Sigmoid colon (tissue), 7 donors: ENCODE measurements around the gene LDLRAD1. TPM values are rescaled to one million over a fixed set of nuclear protein-coding genes. Genes with fewer than 3 reads are reported as not detected.
"Not testable (repeated sequence)": the region's sequence is repeated elsewhere in the genome, so short reads cannot be mapped to it uniquely, and the experiment has no call there.

Experiments used
- DNase-seq: peaks from one replicate; pipeline ENCODE4 v3.0.0-alpha.2; 2019
- H3K27ac ChIP-seq, 4 donors: fragments of 200-600 bp; sonication (generic); one replicate each; pipeline ENCODE4 v1.5.1; 2016 to 2019; ENCODE audit warnings: mild to moderate bottlenecking in 1 of 4
- H3K27me3 ChIP-seq, 3 donors: fragments of 200-600 bp; sonication (generic); one replicate each; pipeline ENCODE4 v1.5.1; 2019; ENCODE audit warnings: mild to moderate bottlenecking in 1 of 3
- H3K36me3 ChIP-seq, 4 donors: fragments of 200-600 bp; sonication (generic); one replicate each; pipeline ENCODE4 v1.5.1; 2016 to 2019
- H3K4me1 ChIP-seq, 4 donors: fragments of 200-600 bp; sonication (generic); one replicate each; pipeline ENCODE4 v1.5.1; 2017 to 2019
- H3K4me3 ChIP-seq, 4 donors: fragments of 200-600 bp; sonication (generic); one replicate each; pipeline ENCODE4 v1.5.1; 2017 to 2019; ENCODE audit warnings: mild to moderate bottlenecking in 2 of 4, moderate library complexity in 1 of 4
- H3K9me3 ChIP-seq, 4 donors: fragments of 200-600 bp in 3 of 4; sonication (generic) in 3 of 4; one replicate each; pipeline versions ENCODE4 v1.5.1 to v1.6.1; 2013 to 2019
- CTCF ChIP-seq, 4 experiments: fragments of 450-650 bp in 3 of 4; fragments of 200-600 bp in 1 of 4; IDR thresholded peaks; one replicate each; pipeline ENCODE4 v1.5.1; 2016 to 2019; ENCODE audit warnings: antibody characterized with exemption in 4 of 4, mild to moderate bottlenecking in 3 of 4, moderate library complexity in 2 of 4
- EP300 ChIP-seq, 4 donors: sonication (generic); formaldehyde crosslinking; IDR thresholded peaks; one replicate each; pipeline ENCODE4 v1.6.1; 2017; ENCODE audit warnings: antibody characterized with exemption in 4 of 4
- POLR2A ChIP-seq, 2 donors: fragments of 450-650 bp; IDR thresholded peaks; one replicate each; pipeline ENCODE4 v1.6.1; 2016; ENCODE audit warnings: antibody characterized with exemption in 2 of 2, mild to moderate bottlenecking in 2 of 2, moderate library complexity in 2 of 2
- POLR2AphosphoS5 ChIP-seq, 4 donors: sonication (generic); formaldehyde crosslinking; IDR thresholded peaks; one replicate each; pipeline ENCODE4 v1.6.1; 2017; ENCODE audit warnings: antibody characterized with exemption in 4 of 4
- WGBS, 2 donors: extraction: QIAGEN DNeasy Blood & Tissue Kit; methylation state at CpG; one replicate each; pipeline ENCODE4 v1.1.7; 2013; 5-methylcytosine and 5-hydroxymethylcytosine counted together
- intact Hi-C: fragments of 100-400 bp; cut with DNase I; formaldehyde crosslinking; loops from one replicate; pipeline ENCODE4 v1.15.1; 2023
- polyA plus RNA-seq, 3 donors: library from polyadenylated mRNA; stranded (reverse); fragments of 200-250 nt; gene quantifications; one replicate each; pipeline ENCODE4 v1.2.3, GENCODE V29; 2013
- total RNA-seq, 4 donors: library from RNA; depleted of rRNA; stranded (reverse); fragments of >200 nt; gene quantifications; one replicate each; pipeline ENCODE4 v1.1.0, GENCODE V29; 2016
- donor health status: healthy with polysubstance abuse.
- donor health status: Bipolar disorder and iron deficiency.
- donor health status: healthy.

The LDLRAD1 gene
- total and polyA plus RNA-seq, 7 donors: not detected

GRCh38 chr1:54008876-54009275 lies 9.1 kb downstream of the LDLRAD1 start:
- no peak overlapping the region for H3K27ac ChIP-seq
- intact Hi-C loops: no loop called here
- no peak for TF ChIP-seq POLR2A (IDR thresholded peaks at IDR 0.05)
- TF ChIP-seq CTCF (IDR thresholded peaks at IDR 0.05): no peak
- TF ChIP-seq POLR2AphosphoS5 (IDR thresholded peaks at IDR 0.05): no peak
- no peak for TF ChIP-seq EP300 (IDR thresholded peaks at IDR 0.05)
- WGBS, 2 donors: 89 to 91% methylated on average over 13 of the region's 13 CpGs
- no peaks in the 10 kb centered on the region for H3K4me1 ChIP-seq
- H3K27me3 ChIP-seq: peaks cover 0 to 8% (median 0%) of the 10 kb centered on the region in 3 donors
- H3K9me3 ChIP-seq: no peaks in the 10 kb centered on the region
- no peaks in the 10 kb centered on the region for H3K36me3 ChIP-seq
- no peak for DNase-seq
- no peak overlapping the region for H3K4me3 ChIP-seq

GRCh38 chr1:54007613-54008012 lies 10.4 kb downstream of the LDLRAD1 start:
- Histone ChIP-seq H3K27ac (no peak overlapping the region), H3K36me3 (no peaks in the 10 kb centered on the region), H3K9me3 (no peaks in the 10 kb centered on the region), H3K4me3 (no peak overlapping the region), H3K27me3 (no peaks in the 10 kb centered on the region), H3K4me1 (no peaks in the 10 kb centered on the region)
- intact Hi-C loops: no loop called here
- TF ChIP-seq EP300 (IDR thresholded peaks at IDR 0.05): no peak
- TF ChIP-seq POLR2AphosphoS5 (IDR thresholded peaks at IDR 0.05): no peak
- no peak for TF ChIP-seq CTCF (IDR thresholded peaks at IDR 0.05)
- no peak for TF ChIP-seq POLR2A (IDR thresholded peaks at IDR 0.05)
- 86 to 95% methylated on average over 4 of the region's 4 CpGs for WGBS, 2 donors
- no peak for DNase-seq

- intact Hi-C loops: no loop called here
- Histone ChIP-seq H3K9me3 (no peaks in the 10 kb centered on the region), H3K4me1 (no peaks in the 10 kb centered on the region), H3K27ac (no peak overlapping the region), H3K27me3 (no peaks in the 10 kb centered on the region), H3K36me3 (no peaks in the 10 kb centered on the region), H3K4me3 (no peak overlapping the region)
- WGBS, 2 donors: 78% methylated on average over 4 of the region's 4 CpGs
- no peak for DNase-seq
- no peak for TF ChIP-seq CTCF (IDR thresholded peaks at IDR 0.05)
- TF ChIP-seq POLR2A (IDR thresholded peaks at IDR 0.05): no peak
Observed at GRCh38 chr1:54006508-54006907, 11.5 kb downstream of the LDLRAD1 start.

GRCh38 chr1:54004481-54005049 lies 13.4 kb downstream of the LDLRAD1 start:
- Histone ChIP-seq H3K9me3 (no peaks in the 10 kb centered on the region), H3K4me1 (no peaks in the 10 kb centered on the region), H3K27ac (no peak overlapping the region), H3K36me3 (no peaks in the 10 kb centered on the region), H3K4me3 (no peak overlapping the region), H3K27me3 (no peaks in the 10 kb centered on the region)
- no peak for TF ChIP-seq POLR2AphosphoS5 (IDR thresholded peaks at IDR 0.05)
- TF ChIP-seq CTCF (IDR thresholded peaks at IDR 0.05): no peak
- TF ChIP-seq POLR2A (IDR thresholded peaks at IDR 0.05): no peak
- no peak for TF ChIP-seq EP300 (IDR thresholded peaks at IDR 0.05)
- 95 to 97% methylated on average over 27 of the region's 27 CpGs for WGBS, 2 donors
- intact Hi-C loops: no loop called here
- DNase-seq: no peak

GRCh38 chr1:54003750-54004480 lies 14.1 kb downstream of the LDLRAD1 start:
- WGBS, 2 donors: 92 to 99% methylated on average over 19 of the region's 19 CpGs
- intact Hi-C loops, H3K4me3 ChIP-seq, H3K27ac ChIP-seq, DNase-seq, H3K27me3 ChIP-seq, H3K4me1 ChIP-seq, H3K36me3 ChIP-seq, H3K9me3 ChIP-seq: not testable (repeated sequence)
